CD14-positive monocyte (primary cell): ENCODE data around the gene CLEC14A. TPM values are rescaled to one million over a fixed set of nuclear protein-coding genes. Genes with fewer than 3 reads are reported as not detected.

Experiments used
- DNase-seq, 3 donors: peaks; one replicate each; pipeline ENCODE4 v3.0.0-alpha.2; 2011 to 2022
- H2AFZ ChIP-seq: 2 replicates; pipeline ENCODE4 v1.6.0; 2012; ENCODE audit warnings: mild to moderate bottlenecking, low read depth, low read length, inconsistent platforms; ENCODE audit not compliant: insufficient read depth, poor library complexity, severe bottlenecking
- H3K27ac ChIP-seq, 2 donors: 1 replicate in 1 of 2; 2 replicates in 1 of 2; pipeline ENCODE4 v1.5.1; 2012 to 2013; ENCODE audit warnings: low read length in 2 of 2, control low read depth in 1 of 2, inconsistent platforms in 1 of 2, low read depth in 1 of 2, mild to moderate bottlenecking in 1 of 2
- H3K27me3 ChIP-seq, 2 donors: one replicate each; pipeline versions ENCODE4 v1.6.0 to v1.6.1; 2011 to 2013; ENCODE audit warnings: low read length in 2 of 2; ENCODE audit not compliant: control insufficient read depth in 2 of 2, insufficient read depth in 2 of 2
- H3K36me3 ChIP-seq, 2 donors: replicated peaks in 1 of 2; 1 replicate in 1 of 2; 2 replicates in 1 of 2; pipeline versions ENCODE4 v1.5.1 to v1.6.1; 2012 to 2013; ENCODE audit warnings: low read length in 2 of 2, control low read depth in 1 of 2, inconsistent platforms in 1 of 2, mild to moderate bottlenecking in 1 of 2; ENCODE audit not compliant: insufficient read depth in 2 of 2, control insufficient read depth in 1 of 2
- H3K4me1 ChIP-seq, 2 donors: 1 replicate in 1 of 2; 2 replicates in 1 of 2; pipeline versions ENCODE4 v1.5.1 to v1.6.1; 2012 to 2013; ENCODE audit warnings: low read length in 2 of 2, control low read depth in 1 of 2, inconsistent platforms in 1 of 2, mild to moderate bottlenecking in 1 of 2, moderate library complexity in 1 of 2; ENCODE audit not compliant: insufficient read depth in 2 of 2, control insufficient read depth in 1 of 2
- H3K4me2 ChIP-seq: replicated peaks from 2 replicates; pipeline ENCODE3; 2012; ENCODE audit warnings: low read length, moderate library complexity, mild to moderate bottlenecking; ENCODE audit not compliant: poor library complexity, severe bottlenecking; ENCODE audit errors: extremely low read depth
- H3K4me3 ChIP-seq, 3 experiments: fragments of 200-600 bp in 1 of 3; sonication (generic) in 1 of 3; replicated peaks in 1 of 3; 1 replicate in 2 of 3; 2 replicates in 1 of 3; pipeline ENCODE4 v1.5.1; 2011 to 2013; ENCODE audit warnings: low read length in 3 of 3, mild to moderate bottlenecking in 3 of 3, control low read depth in 2 of 3, low read depth in 2 of 3, inconsistent platforms in 1 of 3, moderate library complexity in 1 of 3
- H3K79me2 ChIP-seq: 2 replicates; pipeline ENCODE4 v1.6.0; 2012; ENCODE audit warnings: mild to moderate bottlenecking, control low read depth, inconsistent platforms, low read length, moderate library complexity; ENCODE audit not compliant: insufficient read depth
- H3K9ac ChIP-seq: 2 replicates; pipeline ENCODE4 v1.6.0; 2017; ENCODE audit warnings: low read length, mild to moderate bottlenecking; ENCODE audit not compliant: insufficient read depth, poor library complexity, severe bottlenecking
- H3K9me3 ChIP-seq, 2 donors: replicated peaks in 1 of 2; 1 replicate in 1 of 2; 2 replicates in 1 of 2; pipeline versions ENCODE4 v1.5.1 to v1.6.1; 2012 to 2013; ENCODE audit warnings: low read length in 2 of 2, control low read depth in 1 of 2; ENCODE audit not compliant: control insufficient read depth in 1 of 2, insufficient read depth in 1 of 2
- H4K20me1 ChIP-seq: 2 replicates; pipeline ENCODE4 v1.6.0; 2012; ENCODE audit warnings: mild to moderate bottlenecking, low read length, control low read depth, moderate library complexity; ENCODE audit not compliant: insufficient read depth
- H3K27ac Mint-ChIP-seq, 7 donors: one replicate each; pipeline ENCODE4 v1.8.0; 2020; ENCODE audit warnings: mild to moderate bottlenecking in 7 of 7, mixed read lengths in 7 of 7, moderate library complexity in 6 of 7, inconsistent platforms in 2 of 7
- H3K27me3 Mint-ChIP-seq, 3 donors: one replicate each; pipeline ENCODE4 v1.8.0; 2021 to 2022; ENCODE audit warnings: low read depth in 3 of 3, mild to moderate bottlenecking in 3 of 3, mixed read lengths in 3 of 3, moderate library complexity in 3 of 3, inconsistent platforms in 1 of 3
- H3K36me3 Mint-ChIP-seq, 2 donors: one replicate each; pipeline ENCODE4 v1.8.0; 2020; ENCODE audit warnings: mixed read lengths in 2 of 2, inconsistent platforms in 1 of 2, mild to moderate bottlenecking in 1 of 2
- H3K4me1 Mint-ChIP-seq: one replicate; pipeline ENCODE4 v1.8.0; 2020; ENCODE audit warnings: mild to moderate bottlenecking, mixed read lengths
- H3K4me3 Mint-ChIP-seq, 2 donors: one replicate each; pipeline ENCODE4 v1.8.0; 2020; ENCODE audit warnings: mild to moderate bottlenecking in 2 of 2, mixed read lengths in 2 of 2, moderate library complexity in 1 of 2
- H3K9me3 Mint-ChIP-seq, 7 donors: one replicate each; pipeline ENCODE4 v1.8.0; 2020 to 2022; ENCODE audit warnings: mixed read lengths in 7 of 7, mild to moderate bottlenecking in 6 of 7, moderate library complexity in 6 of 7, inconsistent platforms in 2 of 7
- WGBS: methylation state at CpG from one replicate; pipeline ENCODE4 v1.1.5; 2013; ENCODE audit warnings: missing lambda C conversion rate; ENCODE audit not compliant: insufficient coverage; 5-methylcytosine and 5-hydroxymethylcytosine counted together
- intact Hi-C, 2 donors: fragments of 100-400 bp; cut with micrococcal nuclease; formaldehyde crosslinking; loops; one replicate each; pipeline versions ENCODE4 v1.15.0 to v1.15.1; 2023
- polyA plus RNA-seq, 3 donors: library from polyadenylated mRNA; depleted of rRNA in 1 of 3; unstranded in 2 of 3; stranded (reverse) in 1 of 3; fragments of 300-500 nt in 2 of 3; fragments of >200 nt in 1 of 3; fragmentation: Illumina TruSeq in 2 of 3; gene quantifications; 1 replicate in 2 of 3; 2 replicates in 1 of 3; pipeline ENCODE4 v1.2.3, GENCODE V29; 2012 to 2021
- TF ChIP-seq, protein P1 (sequence below): fragments of 200-600 bp; IDR thresholded peaks from one replicate; pipeline ENCODE4 v1.8.0; 2022; ENCODE audit warnings: antibody characterized with exemption, mild to moderate bottlenecking

Gene CLEC14A
- polyA plus RNA-seq, 3 donors, result not detected

DNA sequence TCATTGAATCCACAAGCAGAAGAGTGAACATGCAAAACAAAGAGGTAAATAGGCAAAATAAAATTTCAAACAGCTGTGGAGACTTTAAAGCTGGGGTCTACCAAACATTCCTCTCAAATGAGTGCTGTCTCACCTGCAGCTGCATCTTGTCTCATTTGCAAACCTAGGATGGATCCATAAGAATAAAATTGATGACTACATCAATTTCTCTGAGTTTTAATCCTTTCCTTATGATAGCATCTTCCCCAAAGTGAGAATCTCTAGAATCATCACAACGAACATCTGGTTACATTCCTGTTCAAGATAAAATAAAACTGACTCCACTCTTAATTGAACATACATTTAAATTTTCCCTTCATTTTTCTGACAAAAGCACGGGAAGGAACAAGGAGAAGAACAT is 29.9 kb downstream of the CLEC14A start:
- no peak overlapping the region for H3K27ac Mint-ChIP-seq
- H3K4me2 ChIP-seq, result no peak overlapping the region
- H3K27ac ChIP-seq, result no peak overlapping the region
- no peak overlapping the region for H3K4me3 Mint-ChIP-seq
- intact Hi-C loops, result no loop called here
- no peaks in the 10 kb centered on the region for H3K27me3 ChIP-seq
- no peaks in the 10 kb centered on the region for H3K36me3 Mint-ChIP-seq
- no peaks in the 10 kb centered on the region for H3K4me1 ChIP-seq
- H3K9ac ChIP-seq, result no peak overlapping the region
- H3K9me3 ChIP-seq, result no peaks in the 10 kb centered on the region
- peaks cover 0 to 5% (median 2%) of the 10 kb centered on the region in 7 donors for H3K9me3 Mint-ChIP-seq
- no peaks in the 10 kb centered on the region for H4K20me1 ChIP-seq
- H3K36me3 ChIP-seq, result no peaks in the 10 kb centered on the region
- no peak overlapping the region for H3K4me3 ChIP-seq
- no peaks in the 10 kb centered on the region for H3K4me1 Mint-ChIP-seq
- H3K79me2 ChIP-seq, result no peaks in the 10 kb centered on the region
- no peak overlapping the region for H2AFZ ChIP-seq
- H3K27me3 Mint-ChIP-seq, result peaks cover 0 to 6% (median 4%) of the 10 kb centered on the region in 3 donors
- WGBS, result 90% methylated on average over 2 of the region's 2 CpGs
- no peak for DNase-seq
- TF ChIP-seq, protein P1, sequence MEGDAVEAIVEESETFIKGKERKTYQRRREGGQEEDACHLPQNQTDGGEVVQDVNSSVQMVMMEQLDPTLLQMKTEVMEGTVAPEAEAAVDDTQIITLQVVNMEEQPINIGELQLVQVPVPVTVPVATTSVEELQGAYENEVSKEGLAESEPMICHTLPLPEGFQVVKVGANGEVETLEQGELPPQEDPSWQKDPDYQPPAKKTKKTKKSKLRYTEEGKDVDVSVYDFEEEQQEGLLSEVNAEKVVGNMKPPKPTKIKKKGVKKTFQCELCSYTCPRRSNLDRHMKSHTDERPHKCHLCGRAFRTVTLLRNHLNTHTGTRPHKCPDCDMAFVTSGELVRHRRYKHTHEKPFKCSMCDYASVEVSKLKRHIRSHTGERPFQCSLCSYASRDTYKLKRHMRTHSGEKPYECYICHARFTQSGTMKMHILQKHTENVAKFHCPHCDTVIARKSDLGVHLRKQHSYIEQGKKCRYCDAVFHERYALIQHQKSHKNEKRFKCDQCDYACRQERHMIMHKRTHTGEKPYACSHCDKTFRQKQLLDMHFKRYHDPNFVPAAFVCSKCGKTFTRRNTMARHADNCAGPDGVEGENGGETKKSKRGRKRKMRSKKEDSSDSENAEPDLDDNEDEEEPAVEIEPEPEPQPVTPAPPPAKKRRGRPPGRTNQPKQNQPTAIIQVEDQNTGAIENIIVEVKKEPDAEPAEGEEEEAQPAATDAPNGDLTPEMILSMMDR, result no peak

DNA sequence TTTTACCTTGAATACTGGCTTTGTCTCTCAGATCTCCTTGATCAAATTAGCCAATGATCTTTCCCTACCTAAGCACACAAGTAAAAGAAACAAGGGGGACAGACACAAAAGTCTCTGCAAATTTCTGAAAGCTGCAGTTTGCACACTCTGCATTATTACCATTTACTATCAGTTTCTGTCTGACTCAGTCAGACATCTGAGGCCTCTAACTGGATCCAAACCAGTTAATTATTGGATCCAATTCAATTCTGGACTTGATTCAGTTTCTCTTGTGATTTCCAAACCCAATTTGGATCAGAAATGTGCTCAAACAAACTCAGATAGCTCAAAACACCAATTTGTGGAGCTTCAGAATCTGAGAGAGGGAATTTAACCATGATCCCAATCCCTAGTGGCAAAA is 31.6 kb downstream of the CLEC14A start:
- Histone ChIP-seq H3K4me3 (no peak overlapping the region), H3K9ac (no peak overlapping the region), H3K36me3 (no peaks in the 10 kb centered on the region), H2AFZ (no peak overlapping the region), H3K27ac (no peak overlapping the region), H3K79me2 (no peaks in the 10 kb centered on the region), H3K9me3 (no peaks in the 10 kb centered on the region), H3K4me1 (no peaks in the 10 kb centered on the region), H3K27me3 (no peaks in the 10 kb centered on the region), H3K4me2 (no peak overlapping the region), H4K20me1 (no peaks in the 10 kb centered on the region)
- H3K4me1 Mint-ChIP-seq, result no peaks in the 10 kb centered on the region
- TF ChIP-seq, protein P1, result no peak
- no peak overlapping the region for H3K27ac Mint-ChIP-seq
- no peak for DNase-seq
- no peaks in the 10 kb centered on the region for H3K36me3 Mint-ChIP-seq
- H3K4me3 Mint-ChIP-seq, result no peak overlapping the region
- peaks cover 0 to 4% (median 3%) of the 10 kb centered on the region in 3 donors for H3K27me3 Mint-ChIP-seq
- intact Hi-C loops, result no loop called here
- H3K9me3 Mint-ChIP-seq, result peaks cover 0 to 5% (median 2%) of the 10 kb centered on the region in 7 donors
